DMS79 (cell line): ENCODE data around the gene BIRC3.

ENCODE experiments used
- DNase-seq: peaks from one replicate; lab custom pipeline; 2025; lab: John Stamatoyannopoulos, UW

BIRC3 gene

GRCh38 chr11:102317099-102317767 is at the start of gene BIRC3:
Gene BIRC3, plus strand, starts transcription at chr11:102317484. Its CDS starts 7,026 bp downstream, at chr11:102324510.
- DNase-seq = peak; percentile 73

- DNase-seq = no peak
These were observed 49.7 kb upstream of the BIRC3 start for GRCh38 chr11:102267609-102268008.

GRCh38 chr11:102268083-102268984 is 49.0 kb upstream of the BIRC3 start:
- no peak for DNase-seq

- DNase-seq = no peak
These were observed 48.3 kb upstream of the BIRC3 start for GRCh38 chr11:102268985-102269470.

- DNase-seq = no peak
These were observed 47.4 kb upstream of the BIRC3 start for GRCh38 chr11:102269927-102270326.

- DNase-seq = no peak
These were observed 45.0 kb upstream of the BIRC3 start for GRCh38 chr11:102272047-102272824.

- DNase-seq = no peak
These were observed 42.7 kb upstream of the BIRC3 start for GRCh38 chr11:102274628-102275027.

- no peak for DNase-seq
These were observed 40.9 kb upstream of the BIRC3 start for GRCh38 chr11:102276362-102276761.

- no peak for DNase-seq
These were observed 40.5 kb upstream of the BIRC3 start for GRCh38 chr11:102276783-102277182.

GRCh38 chr11:102279641-102280170 is 37.6 kb upstream of the BIRC3 start:
- DNase-seq = no peak

- no peak for DNase-seq
These were observed 36.9 kb upstream of the BIRC3 start for GRCh38 chr11:102280245-102280833.

- DNase-seq = no peak
These were observed 34.2 kb upstream of the BIRC3 start for GRCh38 chr11:102283116-102283485.

GRCh38 chr11:102284008-102284407 is 33.3 kb upstream of the BIRC3 start:
- no peak for DNase-seq

- DNase-seq = no peak
These were observed 31.0 kb upstream of the BIRC3 start for GRCh38 chr11:102286292-102286691.

- peak; percentile 46 for DNase-seq
These were observed 29.1 kb upstream of the BIRC3 start for GRCh38 chr11:102287964-102288724.

- no peak for DNase-seq
These were observed 28.6 kb upstream of the BIRC3 start for GRCh38 chr11:102288725-102289083.

- DNase-seq = no peak
These were observed 27.7 kb upstream of the BIRC3 start for GRCh38 chr11:102289592-102289991.

GRCh38 chr11:102291831-102292230 is 25.5 kb upstream of the BIRC3 start:
- DNase-seq = no peak

GRCh38 chr11:102292933-102293332 is 24.4 kb upstream of the BIRC3 start:
- DNase-seq = no peak

- DNase-seq = no peak
These were observed 23.2 kb upstream of the BIRC3 start for GRCh38 chr11:102293873-102294601.
